ENCODE data around the gene GSTM1. TPM values are rescaled to one million over a fixed set of nuclear protein-coding genes. Genes with fewer than 3 reads are reported as not detected.
A peak's percentile ranks its signal among the peaks of the same experiment; 100 is the strongest.
"Not testable (repeated sequence)": the region's sequence is repeated elsewhere in the genome, so short reads cannot be mapped to it uniquely, and the experiment has no call there.

The GSTM1 gene
- total and polyA plus RNA-seq, 4 donors: 0.10 to 36.9 TPM; not detected in 2

- Histone ChIP-seq H3K27me3 (ENCODE audit: control insufficient read depth in 3 of 3, insufficient read depth in 3 of 3, low read length in 2 of 3) (no peaks in the 10 kb centered on the region), H3K36me3 (ENCODE audit: control insufficient read depth in 4 of 4, insufficient read depth in 4 of 4, low read length in 4 of 4) (peaks cover 0 to 4% (median 0%) of the 10 kb centered on the region in 4 donors), H3K9me3 (ENCODE audit: control insufficient read depth in 4 of 4, insufficient read depth in 3 of 4, low read length in 3 of 4) (no peaks in the 10 kb centered on the region), H3K9ac (ENCODE audit: insufficient read depth in 1 of 2, low read length in 2 of 2) (no peak overlapping the region), H3K4me1 (ENCODE audit: control insufficient read depth in 5 of 5, insufficient read depth in 5 of 5, low read length in 5 of 5) (no peaks in the 10 kb centered on the region), H3K27ac (ENCODE audit: low read depth in 1 of 2, low read length in 1 of 2) (no peak overlapping the region), H3K4me3 (no peak overlapping the region)
- DNase-seq (no peak), ATAC-seq (ENCODE audit: insufficient read depth, low FRiP score) (no peak)
- 96% methylated on average over 4 of the region's 4 CpGs; no CpG with 5 or more reads in 1 of the 2 donors for WGBS, 2 donors
- TF ChIP-seq, protein P1, sequence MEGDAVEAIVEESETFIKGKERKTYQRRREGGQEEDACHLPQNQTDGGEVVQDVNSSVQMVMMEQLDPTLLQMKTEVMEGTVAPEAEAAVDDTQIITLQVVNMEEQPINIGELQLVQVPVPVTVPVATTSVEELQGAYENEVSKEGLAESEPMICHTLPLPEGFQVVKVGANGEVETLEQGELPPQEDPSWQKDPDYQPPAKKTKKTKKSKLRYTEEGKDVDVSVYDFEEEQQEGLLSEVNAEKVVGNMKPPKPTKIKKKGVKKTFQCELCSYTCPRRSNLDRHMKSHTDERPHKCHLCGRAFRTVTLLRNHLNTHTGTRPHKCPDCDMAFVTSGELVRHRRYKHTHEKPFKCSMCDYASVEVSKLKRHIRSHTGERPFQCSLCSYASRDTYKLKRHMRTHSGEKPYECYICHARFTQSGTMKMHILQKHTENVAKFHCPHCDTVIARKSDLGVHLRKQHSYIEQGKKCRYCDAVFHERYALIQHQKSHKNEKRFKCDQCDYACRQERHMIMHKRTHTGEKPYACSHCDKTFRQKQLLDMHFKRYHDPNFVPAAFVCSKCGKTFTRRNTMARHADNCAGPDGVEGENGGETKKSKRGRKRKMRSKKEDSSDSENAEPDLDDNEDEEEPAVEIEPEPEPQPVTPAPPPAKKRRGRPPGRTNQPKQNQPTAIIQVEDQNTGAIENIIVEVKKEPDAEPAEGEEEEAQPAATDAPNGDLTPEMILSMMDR (IDR thresholded peaks at IDR 0.05; ENCODE audit: control extremely low read depth, extremely low read depth): no peak
Observed at GRCh38 chr1:109697066-109697465, 9.4 kb downstream of the GSTM1 start.

GRCh38 chr1:109697861-109698260 is 10.2 kb downstream of the GSTM1 start:
- not testable (repeated sequence) for H3K4me3 ChIP-seq; ATAC-seq (ENCODE audit: insufficient read depth, low FRiP score); DNase-seq; H3K9me3 ChIP-seq (ENCODE audit: control insufficient read depth in 4 of 4, insufficient read depth in 3 of 4, low read length in 3 of 4); H3K36me3 ChIP-seq (ENCODE audit: control insufficient read depth in 4 of 4, insufficient read depth in 4 of 4, low read length in 4 of 4); H3K27me3 ChIP-seq (ENCODE audit: control insufficient read depth in 3 of 3, insufficient read depth in 3 of 3, low read length in 2 of 3); H3K27ac ChIP-seq (ENCODE audit: low read depth in 1 of 2, low read length in 1 of 2); H3K4me1 ChIP-seq (ENCODE audit: control insufficient read depth in 5 of 5, insufficient read depth in 5 of 5, low read length in 5 of 5); H3K9ac ChIP-seq (ENCODE audit: insufficient read depth in 1 of 2, low read length in 2 of 2)
- WGBS, 2 donors: 89% methylated on average over 4 of the region's 4 CpGs; no CpG with 5 or more reads in 1 of the 2 donors

- not testable (repeated sequence) for H3K27ac ChIP-seq (ENCODE audit: low read depth in 1 of 2, low read length in 1 of 2); ATAC-seq (ENCODE audit: insufficient read depth, low FRiP score); H3K36me3 ChIP-seq (ENCODE audit: control insufficient read depth in 4 of 4, insufficient read depth in 4 of 4, low read length in 4 of 4); H3K4me1 ChIP-seq (ENCODE audit: control insufficient read depth in 5 of 5, insufficient read depth in 5 of 5, low read length in 5 of 5); H3K9ac ChIP-seq (ENCODE audit: insufficient read depth in 1 of 2, low read length in 2 of 2); H3K4me3 ChIP-seq; H3K9me3 ChIP-seq (ENCODE audit: control insufficient read depth in 4 of 4, insufficient read depth in 3 of 4, low read length in 3 of 4); H3K27me3 ChIP-seq (ENCODE audit: control insufficient read depth in 3 of 3, insufficient read depth in 3 of 3, low read length in 2 of 3)
- WGBS, 2 donors: 85 to 86% methylated on average over 3 of the region's 3 CpGs
- peak in 1 of 3 donors; percentile 0 for DNase-seq
Observed at GRCh38 chr1:109702940-109703339, 15.3 kb downstream of the GSTM1 start.

GRCh38 chr1:109704173-109704572 is 16.6 kb downstream of the GSTM1 start:
- Histone ChIP-seq H3K9me3 (ENCODE audit: control insufficient read depth in 4 of 4, insufficient read depth in 3 of 4, low read length in 3 of 4) (no peaks in the 10 kb centered on the region), H3K4me3 (no peak overlapping the region), H3K27me3 (ENCODE audit: control insufficient read depth in 3 of 3, insufficient read depth in 3 of 3, low read length in 2 of 3) (no peaks in the 10 kb centered on the region), H3K36me3 (ENCODE audit: control insufficient read depth in 4 of 4, insufficient read depth in 4 of 4, low read length in 4 of 4) (peaks cover 0 to 4% (median 0%) of the 10 kb centered on the region in 4 donors), H3K4me1 (ENCODE audit: control insufficient read depth in 5 of 5, insufficient read depth in 5 of 5, low read length in 5 of 5) (peaks cover 0 to 3% (median 0%) of the 10 kb centered on the region in 5 donors), H3K9ac (ENCODE audit: insufficient read depth in 1 of 2, low read length in 2 of 2) (no peak overlapping the region), H3K27ac (ENCODE audit: low read depth in 1 of 2, low read length in 1 of 2) (no peak overlapping the region)
- 82 to 84% methylated on average over 8 of the region's 8 CpGs for WGBS, 2 donors
- ATAC-seq (ENCODE audit: insufficient read depth, low FRiP score) (no peak), DNase-seq (peak in 1 of 3 donors; percentile 0)
- TF ChIP-seq, protein P1 (IDR thresholded peaks at IDR 0.05; ENCODE audit: control extremely low read depth, extremely low read depth): no peak

Measured in lung (tissue), 12 donors.